NK-92 (cell line): ENCODE data around the gene SYT17.

Source experiments
- DNase-seq: peaks from one replicate; lab custom pipeline; 2025; ENCODE audit not compliant: unreplicated experiment; lab: John Stamatoyannopoulos, UW

The SYT17 gene

DNA sequence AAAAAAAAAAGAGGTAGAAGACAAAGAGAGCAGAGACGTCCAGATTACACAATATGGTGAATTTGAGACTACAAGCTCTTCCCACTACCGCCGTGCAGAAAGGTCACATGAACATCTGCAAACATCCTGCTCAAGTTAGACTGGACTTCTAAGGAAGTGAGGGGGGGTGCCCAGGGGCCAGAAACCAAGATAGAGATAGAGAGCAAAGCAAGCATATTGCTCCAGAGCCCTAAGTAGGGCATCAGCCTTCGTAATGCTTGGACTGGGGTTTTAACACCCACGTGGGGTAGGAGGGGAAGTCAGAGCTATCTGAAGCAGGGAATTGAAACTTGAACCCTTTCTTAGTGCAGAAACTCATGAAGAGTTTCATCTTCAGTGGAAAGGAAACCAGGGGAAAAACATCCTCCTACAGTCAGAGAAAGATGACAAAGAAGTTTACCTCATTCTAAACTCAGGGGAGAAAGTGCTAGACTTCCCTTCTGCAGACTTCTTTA lies 126.2 kb downstream of the SYT17 start:
- DNase-seq, result no peak

DNA sequence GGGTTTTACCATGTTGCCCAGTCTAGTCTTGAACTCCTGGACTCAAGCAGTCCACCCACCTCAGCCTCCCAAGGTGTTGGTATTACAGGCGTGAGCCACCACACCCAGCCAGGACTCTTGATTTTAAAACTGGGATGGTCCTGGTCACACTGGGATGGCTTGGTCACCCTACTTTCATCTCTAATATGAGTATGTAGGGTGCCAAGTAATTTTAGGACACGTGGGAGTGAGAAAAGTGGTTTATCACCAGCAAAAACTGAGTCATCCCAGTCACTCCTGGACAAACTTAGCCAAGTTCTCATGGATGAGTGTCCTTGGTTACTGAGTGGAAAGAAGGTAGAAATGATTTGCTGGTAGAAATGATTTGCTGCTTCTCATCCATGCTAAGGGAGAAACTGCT lies 127.4 kb downstream of the SYT17 start:
- no peak for DNase-seq

DNA sequence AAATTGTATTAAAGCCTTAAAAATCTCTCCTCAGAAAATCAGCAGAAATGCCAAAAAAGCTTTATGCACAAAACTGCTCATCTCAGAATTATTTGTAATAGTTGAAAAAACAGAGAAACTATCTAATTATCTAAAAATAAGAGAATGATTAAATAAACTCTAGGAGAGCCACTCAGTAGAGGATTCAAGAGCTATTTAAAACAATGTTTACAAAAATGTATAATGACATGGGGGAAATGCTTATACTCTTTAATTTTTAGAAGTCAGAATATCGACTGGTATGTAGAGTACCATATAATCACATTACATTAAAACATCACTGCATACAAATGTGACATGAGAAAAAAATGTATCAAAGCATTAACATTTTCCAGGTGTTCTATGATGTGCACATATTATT lies 129.4 kb downstream of the SYT17 start:
- DNase-seq, result no peak

DNA sequence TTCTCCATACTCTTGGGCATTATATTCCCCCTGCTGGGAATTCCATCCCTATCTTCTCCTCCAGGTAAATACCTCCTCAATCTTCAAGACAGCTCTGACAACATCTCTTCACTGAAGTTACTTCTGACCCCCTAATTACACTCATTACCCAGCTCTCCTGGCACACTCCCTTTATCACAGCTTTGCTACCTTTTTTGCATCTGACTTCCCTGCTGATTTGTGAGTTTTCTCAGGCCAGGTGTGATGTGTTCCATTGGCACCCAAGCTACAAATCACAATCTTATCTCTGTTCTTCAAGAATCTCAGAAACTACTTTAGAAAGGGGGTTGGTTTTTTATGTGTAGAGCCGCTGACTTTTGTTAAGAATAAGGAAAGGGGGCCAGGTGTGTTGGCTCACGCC lies 131.5 kb downstream of the SYT17 start:
- DNase-seq, result no peak

GRCh38 chr16:19301931-19302330 lies 133.9 kb downstream of the SYT17 start:
- no peak for DNase-seq

GRCh38 chr16:19304750-19305149 lies 136.7 kb downstream of the SYT17 start:
- no peak for DNase-seq

DNA sequence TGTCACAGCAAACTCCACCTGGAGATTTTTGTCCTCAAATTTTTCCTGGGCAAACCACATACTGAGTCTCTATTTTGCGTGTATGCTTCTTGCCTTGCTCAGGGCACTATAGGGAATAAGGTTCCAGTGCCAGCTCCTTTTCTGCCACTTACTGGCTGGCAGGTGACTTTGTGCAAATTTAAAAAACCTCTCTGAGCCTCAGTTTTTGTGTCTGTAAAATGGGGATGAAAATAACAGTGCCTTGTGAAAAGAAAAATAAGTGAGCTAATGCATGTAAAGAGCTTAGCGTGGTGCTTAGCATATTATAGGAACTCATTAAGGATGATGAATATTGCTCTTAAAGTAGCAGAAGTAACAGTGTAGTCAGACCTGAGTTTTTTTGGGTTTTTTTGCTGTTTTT lies 137.4 kb downstream of the SYT17 start:
- no peak for DNase-seq

DNA sequence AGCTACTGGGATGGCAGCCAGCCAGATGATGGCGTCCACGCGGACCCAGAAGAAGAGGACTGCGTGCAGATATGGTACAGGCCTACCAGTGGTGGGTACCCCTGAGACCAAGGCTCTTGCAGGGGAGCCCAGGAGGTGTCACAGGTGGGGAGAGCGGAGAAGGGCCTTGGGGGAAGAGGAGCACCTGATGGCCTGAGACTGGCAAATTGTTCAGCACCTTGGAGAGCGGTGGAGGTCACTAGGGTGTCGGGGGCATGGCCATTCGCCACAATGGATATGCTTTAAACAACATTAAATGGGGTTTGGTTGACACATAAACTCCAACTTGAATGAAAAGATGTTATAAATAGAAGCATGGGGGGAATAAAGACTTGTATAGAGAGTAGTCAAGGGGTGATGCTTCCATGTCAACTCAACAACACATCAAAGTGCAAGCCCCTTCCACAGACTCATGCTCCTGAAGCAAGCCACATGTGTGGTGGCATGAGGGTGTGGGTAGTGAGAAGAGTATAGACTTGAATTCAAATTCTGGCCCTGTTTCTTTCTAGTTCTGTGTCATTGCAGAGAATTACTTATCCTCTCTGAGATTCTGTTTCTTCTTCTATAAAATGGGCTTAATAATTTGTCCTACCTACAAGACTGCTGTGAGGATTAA lies 139.7 kb downstream of the SYT17 start:
- no peak for DNase-seq

DNA sequence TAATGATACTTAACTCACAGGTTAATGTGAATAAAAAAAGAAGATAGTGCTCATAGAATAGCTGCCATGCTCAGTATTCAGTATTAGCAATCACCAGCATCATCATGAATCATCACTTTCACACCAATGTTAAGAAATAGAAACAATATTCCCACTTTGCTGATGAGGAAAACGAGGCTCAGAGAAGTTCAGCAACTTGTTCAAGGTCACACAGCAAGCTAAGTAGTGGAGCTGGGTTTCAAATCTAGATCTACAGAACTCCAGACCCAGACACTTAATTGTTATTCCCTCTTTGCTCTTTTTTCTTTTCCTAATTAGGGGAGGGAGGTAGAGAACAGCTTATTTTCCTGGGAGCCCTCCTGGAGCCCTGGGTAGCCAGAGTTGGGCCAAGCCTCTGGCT lies 140.4 kb downstream of the SYT17 start:
- DNase-seq, result no peak

GRCh38 chr16:19309178-19309577 lies 141.1 kb downstream of the SYT17 start:
- no peak for DNase-seq

- no peak for DNase-seq
Measured at GRCh38 chr16:19314718-19315425, 146.8 kb downstream of the SYT17 start.

DNA sequence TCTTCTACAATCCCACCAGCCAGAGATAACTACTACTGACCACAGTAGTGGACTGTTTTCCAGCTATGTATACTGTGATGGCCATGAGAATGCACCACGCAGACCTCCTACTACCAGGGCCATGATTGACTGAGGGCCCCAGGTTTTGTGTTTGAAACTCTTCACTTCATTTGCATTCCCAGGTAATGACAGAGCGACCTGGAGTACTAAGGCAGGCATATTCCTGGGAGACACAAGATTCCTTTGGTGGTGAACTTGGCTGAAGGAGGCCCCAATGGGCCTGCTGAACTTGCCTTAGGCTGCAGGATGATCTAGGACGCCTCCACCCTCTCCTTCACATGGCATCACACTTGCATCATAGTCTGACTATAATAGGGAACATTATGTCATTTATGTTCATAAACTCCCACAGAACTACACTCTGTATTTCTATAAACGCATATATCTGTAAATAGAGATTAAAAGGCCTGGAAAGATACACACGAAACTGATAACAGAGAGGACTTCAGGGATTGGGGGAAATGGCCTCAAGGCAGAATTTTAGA lies 147.9 kb downstream of the SYT17 start:
- no peak for DNase-seq

DNA sequence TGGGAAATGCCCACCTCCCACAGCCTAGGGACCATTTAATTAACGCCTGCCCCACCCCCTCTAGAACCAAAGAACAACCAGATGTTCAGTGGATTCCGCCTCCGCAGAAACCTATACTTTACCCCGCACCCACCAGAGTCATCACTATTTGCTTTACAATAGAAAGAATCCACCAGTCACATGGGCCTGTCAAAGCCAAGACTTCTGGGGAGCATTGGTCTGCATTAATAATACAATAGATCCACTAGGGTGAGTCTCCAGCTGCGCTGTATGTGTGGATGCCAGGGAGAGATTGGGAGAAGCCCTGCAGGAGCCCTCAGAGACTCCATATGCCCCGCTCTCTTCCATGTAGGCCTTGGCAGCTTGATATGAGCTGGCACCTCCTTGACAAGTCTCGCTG lies 148.8 kb downstream of the SYT17 start:
- DNase-seq, result no peak
